LoVo (cell line): ENCODE results near the gene CRTC2.

Source experiments
- DNase-seq: peaks from one replicate; pipeline ENCODE4 v3.0.0-alpha.2; 2016; ENCODE audit warnings: low spot score

CRTC2 gene

GRCh38 chr1:153946622-153947241 is 11.7 kb downstream of the CRTC2 start, which contains the start of gene DENND4B:
DENND4B (minus strand) TSS chr1:153946718; CDS start chr1:153944374, 2,344 bp downstream.
- peak; percentile 87 for DNase-seq

- peak; percentile 53 for DNase-seq
Measured at GRCh38 chr1:153945795-153946621, 12.4 kb downstream of the CRTC2 start.

- no peak for DNase-seq
Measured at GRCh38 chr1:153945131-153945794, 13.1 kb downstream of the CRTC2 start.

GRCh38 chr1:153944827-153945117 is 13.6 kb downstream of the CRTC2 start:
- DNase-seq = no peak

- no peak for DNase-seq
Measured at GRCh38 chr1:153944005-153944826, 14.2 kb downstream of the CRTC2 start.

- DNase-seq = no peak
Measured at GRCh38 chr1:153942766-153943549, 15.5 kb downstream of the CRTC2 start.

GRCh38 chr1:153941826-153942725 is 16.3 kb downstream of the CRTC2 start:
- DNase-seq = no peak

- DNase-seq = no peak
Measured at GRCh38 chr1:153940756-153941155, 17.7 kb downstream of the CRTC2 start.

- no peak for DNase-seq
Measured at GRCh38 chr1:153939476-153939875, 18.9 kb downstream of the CRTC2 start.

- DNase-seq = no peak
Measured at GRCh38 chr1:153938996-153939395, 19.4 kb downstream of the CRTC2 start.

- no peak for DNase-seq
Measured at GRCh38 chr1:153937331-153937730, 21.1 kb downstream of the CRTC2 start.

- DNase-seq = no peak
Measured at GRCh38 chr1:153936011-153936802, 22.2 kb downstream of the CRTC2 start.

- DNase-seq = no peak
Measured at GRCh38 chr1:153934746-153935145, 23.7 kb downstream of the CRTC2 start.

GRCh38 chr1:153933955-153934354 is 24.5 kb downstream of the CRTC2 start:
- DNase-seq = no peak

GRCh38 chr1:153933430-153933829 is 25.0 kb downstream of the CRTC2 start:
- DNase-seq = no peak

- no peak for DNase-seq
Measured at GRCh38 chr1:153932156-153933131, 26.0 kb downstream of the CRTC2 start.

GRCh38 chr1:153929981-153930948 is 28.1 kb downstream of the CRTC2 start:
- DNase-seq = no peak
